ENCODE results near the gene TECPR1.

DNA sequence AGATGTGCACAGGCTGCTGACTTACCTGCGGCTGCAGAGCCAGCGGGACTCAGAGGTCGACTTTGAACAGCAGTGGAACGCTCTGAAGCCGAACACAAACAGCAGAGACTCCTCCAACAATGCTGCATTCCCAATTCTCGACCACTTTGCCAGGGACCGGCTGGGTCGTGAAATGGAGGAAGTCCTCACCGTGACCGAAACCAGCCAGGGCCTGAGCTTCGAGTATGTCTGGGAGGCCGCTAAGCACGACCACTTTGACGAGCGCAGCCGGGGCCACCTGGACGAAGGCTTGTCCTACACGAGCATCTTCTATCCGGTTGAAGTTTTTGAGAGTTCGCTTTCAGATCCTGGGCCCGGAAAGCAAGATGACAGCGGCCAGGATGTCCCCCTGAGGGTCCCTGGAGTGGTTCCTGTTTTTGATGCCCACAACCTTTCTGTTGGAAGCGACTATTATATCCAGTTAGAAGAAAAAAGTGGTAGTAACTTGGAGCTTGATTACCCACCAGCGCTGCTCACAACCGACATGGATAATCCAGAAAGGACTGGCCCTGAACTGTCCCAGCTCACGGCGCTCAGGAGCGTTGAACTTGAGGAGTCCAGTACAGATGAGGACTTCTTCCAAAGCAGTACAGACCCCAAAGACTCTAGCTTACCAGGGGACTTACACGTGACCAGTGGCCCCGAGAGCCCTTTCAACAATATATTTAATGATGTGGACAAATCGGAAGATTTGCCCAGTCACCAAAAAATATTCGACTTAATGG is 60.2 kb downstream of the TECPR1 start:
- TF ChIP-seq, protein P1, sequence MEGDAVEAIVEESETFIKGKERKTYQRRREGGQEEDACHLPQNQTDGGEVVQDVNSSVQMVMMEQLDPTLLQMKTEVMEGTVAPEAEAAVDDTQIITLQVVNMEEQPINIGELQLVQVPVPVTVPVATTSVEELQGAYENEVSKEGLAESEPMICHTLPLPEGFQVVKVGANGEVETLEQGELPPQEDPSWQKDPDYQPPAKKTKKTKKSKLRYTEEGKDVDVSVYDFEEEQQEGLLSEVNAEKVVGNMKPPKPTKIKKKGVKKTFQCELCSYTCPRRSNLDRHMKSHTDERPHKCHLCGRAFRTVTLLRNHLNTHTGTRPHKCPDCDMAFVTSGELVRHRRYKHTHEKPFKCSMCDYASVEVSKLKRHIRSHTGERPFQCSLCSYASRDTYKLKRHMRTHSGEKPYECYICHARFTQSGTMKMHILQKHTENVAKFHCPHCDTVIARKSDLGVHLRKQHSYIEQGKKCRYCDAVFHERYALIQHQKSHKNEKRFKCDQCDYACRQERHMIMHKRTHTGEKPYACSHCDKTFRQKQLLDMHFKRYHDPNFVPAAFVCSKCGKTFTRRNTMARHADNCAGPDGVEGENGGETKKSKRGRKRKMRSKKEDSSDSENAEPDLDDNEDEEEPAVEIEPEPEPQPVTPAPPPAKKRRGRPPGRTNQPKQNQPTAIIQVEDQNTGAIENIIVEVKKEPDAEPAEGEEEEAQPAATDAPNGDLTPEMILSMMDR (IDR thresholded peaks at IDR 0.05) = no peak
- no peak for TF ChIP-seq POLR2A (IDR thresholded peaks at IDR 0.05)

Data from lower leg skin (tissue), 3 donors.